ENCODE data around the gene SLC22A5.

- TF ChIP-seq CTCF (IDR thresholded peaks at IDR 0.05; ENCODE audit: extremely low read depth in 1 of 2, insufficient read depth in 1 of 2, low read depth in 1 of 2, low read length in 2 of 2) (no peak), GATA2 (IDR thresholded peaks at IDR 0.05; ENCODE audit: insufficient read depth, insufficient read length, low read depth, low read length) (no peak), POLR2A (IDR thresholded peaks at IDR 0.05; ENCODE audit: low read depth, low read length) (peak; percentile 28), MAX (IDR thresholded peaks at IDR 0.05; ENCODE audit: insufficient read depth, insufficient read length) (no peak), EZH2 (IDR thresholded peaks at IDR 0.05; ENCODE audit: borderline replicate concordance, low read depth, low read length, severe bottlenecking) (no peak), POLR2AphosphoS5 (IDR thresholded peaks at IDR 0.05; ENCODE audit: insufficient read depth, low read depth, low read length) (peak; percentile 6), FOS (IDR thresholded peaks at IDR 0.05; ENCODE audit: borderline replicate concordance, insufficient read depth, low read length) (no peak)
These were observed at the start of gene SLC22A5 for GRCh38 chr5:132369474-132370180.
